ENCODE measurements around the gene SLC22A23. TPM values are rescaled to one million over a fixed set of nuclear protein-coding genes. Genes with fewer than 3 reads are reported as not detected.

SLC22A23 gene
- total RNA-seq, 1 experiment from 2014 or later, result 38.2 TPM

GRCh38 chr6:3289664-3290055 is 167.2 kb downstream of the SLC22A23 start:
- TF ChIP-seq HMGA2 (CRISPR knock-in tag; IDR thresholded peaks at IDR 0.05), result no peak
- no peak for TF ChIP-seq CDX4 (CRISPR knock-in tag; IDR thresholded peaks at IDR 0.05; ENCODE audit: borderline replicate concordance)
- TF ChIP-seq ATF2 (CRISPR knock-in tag; IDR thresholded peaks at IDR 0.05; ENCODE audit: borderline replicate concordance, low read depth), result no peak
- TF ChIP-seq TEAD1 (CRISPR knock-in tag; IDR thresholded peaks at IDR 0.05), result no peak
- TF ChIP-seq FOXP4 (CRISPR knock-in tag; IDR thresholded peaks at IDR 0.05), result no peak
- no peak for TF ChIP-seq SOX15 (CRISPR knock-in tag; IDR thresholded peaks at IDR 0.05)
- no peak for TF ChIP-seq IRF2 (CRISPR knock-in tag; IDR thresholded peaks at IDR 0.05; ENCODE audit: borderline replicate concordance, low read depth)
- no peak for TF ChIP-seq FOXP1 (CRISPR knock-in tag; IDR thresholded peaks at IDR 0.05; ENCODE audit: borderline replicate concordance)
- TF ChIP-seq STAT6 (CRISPR knock-in tag; conservative IDR thresholded peaks at IDR 0.05; ENCODE audit: low read depth), result no peak
- TF ChIP-seq GTF2I (CRISPR knock-in tag; conservative IDR thresholded peaks at IDR 0.05), result no peak
- no peak for TF ChIP-seq ZNF532 (CRISPR knock-in tag; IDR thresholded peaks at IDR 0.05; ENCODE audit: borderline replicate concordance)
- TF ChIP-seq ERG (CRISPR knock-in tag; IDR thresholded peaks at IDR 0.05), result no peak
- TF ChIP-seq SP1 (CRISPR knock-in tag; conservative IDR thresholded peaks at IDR 0.05), result no peak
- no peak for TF ChIP-seq ZNF232 (CRISPR knock-in tag; IDR thresholded peaks at IDR 0.05)
- TF ChIP-seq AR (CRISPR knock-in tag; IDR thresholded peaks at IDR 0.05), result no peak
- no peak for TF ChIP-seq JUN (CRISPR knock-in tag; IDR thresholded peaks at IDR 0.05)
- ATAC-seq (no peak), DNase-seq (ENCODE audit: low spot score) (peak; percentile 8)
- ChIA-PET CTCF (interaction anchor here (1.6 kb wide), 1 partner anchor 81 kb away, joined by 4 read pairs; no protein-coding TSS in a partner anchor), POLR2A (no interaction called here)
- Mint-ChIP-seq H3K27me3 (ENCODE audit: low read depth) (no peaks in the 10 kb centered on the region), H3K4me3 (no peak overlapping the region), H3K4me1 (no peaks in the 10 kb centered on the region), H3K27ac (peak overlapping the region; percentile 16), H3K9me3 (no peaks in the 10 kb centered on the region), H3K36me3 (peaks cover 58% of the 10 kb centered on the region)
